Neural cell (in vitro differentiated cells): ENCODE results near the gene IFRD2. TPM values are rescaled to one million over a fixed set of nuclear protein-coding genes. Genes with fewer than 3 reads are reported as not detected.

Experiments
- H2AFZ ChIP-seq: fragments of 200-600, 300-800 bp; sonication (generic), shearing (Covaris generic); 2 replicates; pipeline ENCODE4 v1.6.0; 2014; ENCODE audit warnings: low read depth, mild to moderate bottlenecking, antibody characterized with exemption, low read length, moderate library complexity
- H3F3A ChIP-seq: fragments of 200-600 bp; shearing (Covaris generic); 2 replicates; pipeline ENCODE4 v1.6.1; 2016; ENCODE audit warnings: mild to moderate bottlenecking, moderate library complexity, mixed read lengths, antibody characterized with exemption, low read length; ENCODE audit not compliant: insufficient read depth, poor library complexity, severe bottlenecking
- H3K27ac ChIP-seq: fragments of 200-600, 300-800 bp; sonication (generic), shearing (Covaris generic); 2 replicates; pipeline ENCODE4 v1.5.1; 2014; ENCODE audit warnings: mild to moderate bottlenecking, low read length, moderate library complexity
- H3K27me3 ChIP-seq: fragments of 300-800, 200-600 bp; sonication (generic), shearing (Covaris generic); 2 replicates; pipeline ENCODE4 v1.6.0; 2014; ENCODE audit warnings: mild to moderate bottlenecking, low read depth, low read length, moderate library complexity; ENCODE audit not compliant: insufficient read depth
- H3K36me3 ChIP-seq: fragments of 300-800, 200-600 bp; sonication (generic), shearing (Covaris generic); 2 replicates; pipeline ENCODE4 v1.5.1; 2014; ENCODE audit warnings: mild to moderate bottlenecking, antibody characterized with exemption, low read length, moderate library complexity; ENCODE audit not compliant: insufficient read depth
- H3K4me2 ChIP-seq: fragments of 300-800, 200-600 bp; sonication (generic), shearing (Covaris generic); 2 replicates; pipeline ENCODE4 v1.6.0; 2014; ENCODE audit warnings: mild to moderate bottlenecking, low read length
- H3K4me3 ChIP-seq: fragments of 300-800, 200-600 bp; sonication (generic), shearing (Covaris generic); 2 replicates; pipeline ENCODE4 v1.5.1; 2014; ENCODE audit warnings: mild to moderate bottlenecking, low read length, moderate library complexity
- H3K79me2 ChIP-seq: fragments of 200-600 bp; shearing (Covaris generic); replicated peaks from 2 replicates; pipeline ENCODE4 v1.6.0; 2014; ENCODE audit warnings: mild to moderate bottlenecking, low read length, moderate library complexity; ENCODE audit not compliant: insufficient read depth
- H3K9ac ChIP-seq: fragments of 300-800, 200-600 bp; sonication (generic), shearing (Covaris generic); 2 replicates; pipeline ENCODE4 v1.6.1; 2016; ENCODE audit warnings: mild to moderate bottlenecking, low read length, mixed read lengths
- H3K9me2 ChIP-seq: fragments of 200-600 bp; shearing (Covaris generic); 2 replicates; pipeline ENCODE4 v1.6.1; 2016; ENCODE audit warnings: mild to moderate bottlenecking, low read length, mixed read lengths; ENCODE audit not compliant: insufficient read depth
- H3K9me3 ChIP-seq: fragments of 200-600, 300-800 bp; sonication (generic), shearing (Covaris generic); 2 replicates; pipeline ENCODE4 v1.6.1; 2016; ENCODE audit warnings: mild to moderate bottlenecking, mixed run types, low read length, moderate library complexity, mixed read lengths
- H4K20me1 ChIP-seq: fragments of 200-600 bp; shearing (Covaris generic); 2 replicates; pipeline ENCODE4 v1.6.1; 2016; ENCODE audit warnings: mild to moderate bottlenecking, mixed run types; ENCODE audit not compliant: insufficient read depth
- EP300 ChIP-seq: fragments of 450-650 bp; conservative IDR thresholded peaks from 2 replicates; pipeline ENCODE4 v1.6.1; 2014; ENCODE audit warnings: antibody characterized with exemption, mild to moderate bottlenecking, moderate library complexity; ENCODE audit not compliant: poor library complexity, severe bottlenecking
- EZH2 ChIP-seq: fragments of 200-600, 300-800 bp; shearing (Covaris generic), sonication (generic); IDR thresholded peaks from 2 replicates; pipeline ENCODE4 v1.6.1; 2014; ENCODE audit warnings: antibody characterized with exemption, low read length, borderline replicate concordance, mild to moderate bottlenecking; ENCODE audit not compliant: insufficient read depth, poor library complexity, severe bottlenecking
- MXI1 ChIP-seq: fragments of 450-650 bp; conservative IDR thresholded peaks from 2 replicates; pipeline ENCODE4 v1.6.1; 2014; ENCODE audit warnings: antibody characterized with exemption, mild to moderate bottlenecking; ENCODE audit not compliant: poor library complexity, severe bottlenecking
- POLR2AphosphoS5 ChIP-seq: IDR thresholded peaks from 2 replicates; pipeline ENCODE4 v1.6.1; 2012
- RAD21 ChIP-seq: fragments of 450-650 bp; conservative IDR thresholded peaks from 2 replicates; pipeline ENCODE4 v1.6.1; 2014; ENCODE audit warnings: antibody characterized with exemption, mild to moderate bottlenecking, moderate library complexity
- SMC3 ChIP-seq: fragments of 450-650 bp; conservative IDR thresholded peaks from 2 replicates; pipeline ENCODE4 v1.6.1; 2014; ENCODE audit warnings: antibody characterized with exemption, mild to moderate bottlenecking, moderate library complexity; ENCODE audit not compliant: poor library complexity
- TAF1 ChIP-seq: IDR thresholded peaks from 2 replicates; pipeline ENCODE4 v1.6.1; 2012; ENCODE audit warnings: low read depth
- polyA plus RNA-seq: library from polyadenylated mRNA; depleted of rRNA; stranded (reverse); fragments of >200 nt; gene quantifications from 2 replicates; pipeline ENCODE4 v1.2.3, GENCODE V29; 2014
- TF ChIP-seq, protein P1 (sequence below): IDR thresholded peaks from 2 replicates; pipeline ENCODE4 v1.6.1; 2012; ENCODE audit warnings: borderline replicate concordance
- TF ChIP-seq, protein P2 (sequence below): fragments of 450-650 bp; IDR thresholded peaks from 2 replicates; pipeline ENCODE4 v1.5.1; 2014; ENCODE audit warnings: antibody characterized with exemption, mild to moderate bottlenecking, moderate library complexity; ENCODE audit not compliant: poor library complexity, severe bottlenecking

Gene IFRD2
- polyA plus RNA-seq, 1 donor from 2014 or later: 41.8 TPM

DNA sequence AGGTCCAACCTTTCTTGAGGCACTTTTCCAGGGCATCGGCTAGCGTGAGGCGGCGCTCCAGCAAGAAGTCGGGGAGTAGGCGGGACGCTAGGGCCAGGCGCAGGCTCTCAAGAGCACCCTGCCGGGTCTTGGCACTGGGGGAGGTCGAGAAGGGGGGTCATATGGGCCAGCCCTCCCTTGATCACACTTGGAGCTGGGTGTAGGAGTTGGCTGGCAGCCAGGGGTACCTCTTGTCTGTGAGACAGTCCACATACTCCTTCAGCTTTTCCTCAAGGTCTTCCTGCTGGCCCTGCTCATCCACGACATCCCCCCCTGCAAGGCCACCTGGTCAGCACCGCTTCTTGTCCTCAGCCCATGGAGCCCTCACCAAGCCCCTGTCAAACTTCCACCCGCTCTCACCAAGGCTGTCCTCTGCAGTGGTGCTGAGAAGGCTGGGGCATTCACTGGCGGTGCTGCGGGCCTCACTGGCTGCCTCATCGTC is 2.0 kb downstream of the IFRD2 start:
- Histone ChIP-seq H3K27ac (no peak overlapping the region), H3K27me3 (no peaks in the 10 kb centered on the region), H3K4me3 (no peak overlapping the region), H4K20me1 (no peaks in the 10 kb centered on the region), H3K36me3 (no peaks in the 10 kb centered on the region), H3K79me2 (peaks cover 6% of the 10 kb centered on the region), H3F3A (no peaks in the 10 kb centered on the region), H3K4me2 (no peak overlapping the region), H3K9ac (no peak overlapping the region), H3K9me2 (no peaks in the 10 kb centered on the region), H3K9me3 (no peaks in the 10 kb centered on the region), H2AFZ (no peak overlapping the region)
- no peak for TF ChIP-seq EP300
- TF ChIP-seq MXI1: no peak

DNA sequence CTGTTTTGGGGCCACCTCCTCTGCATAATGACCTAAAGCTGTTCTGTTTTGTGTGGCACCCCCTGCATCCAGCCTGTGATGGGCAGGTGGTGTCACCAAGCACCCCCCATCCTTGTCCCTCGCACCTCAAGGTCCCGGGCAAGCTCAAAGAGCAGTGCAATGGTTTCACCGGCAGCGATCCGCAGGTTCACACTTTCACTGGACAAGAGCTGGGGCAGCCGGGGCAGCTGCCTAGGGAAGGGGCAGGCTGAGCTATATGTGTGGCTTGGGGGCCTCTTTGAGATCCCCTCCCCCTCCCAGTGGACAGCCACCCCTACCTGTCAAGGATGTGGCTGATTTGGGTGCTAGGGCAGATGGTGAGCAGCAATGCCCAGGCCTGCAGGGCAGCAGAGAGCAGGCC is 3.1 kb downstream of the IFRD2 start:
- Histone ChIP-seq H3K9me3 (no peaks in the 10 kb centered on the region), H3K4me2 (no peak overlapping the region), H3K36me3 (no peaks in the 10 kb centered on the region), H3F3A (no peaks in the 10 kb centered on the region), H3K9ac (no peak overlapping the region), H3K27me3 (no peaks in the 10 kb centered on the region), H2AFZ (no peak overlapping the region), H4K20me1 (no peaks in the 10 kb centered on the region), H3K4me3 (no peak overlapping the region), H3K79me2 (peaks cover 6% of the 10 kb centered on the region), H3K9me2 (no peaks in the 10 kb centered on the region), H3K27ac (no peak overlapping the region)
- TF ChIP-seq, protein P1, sequence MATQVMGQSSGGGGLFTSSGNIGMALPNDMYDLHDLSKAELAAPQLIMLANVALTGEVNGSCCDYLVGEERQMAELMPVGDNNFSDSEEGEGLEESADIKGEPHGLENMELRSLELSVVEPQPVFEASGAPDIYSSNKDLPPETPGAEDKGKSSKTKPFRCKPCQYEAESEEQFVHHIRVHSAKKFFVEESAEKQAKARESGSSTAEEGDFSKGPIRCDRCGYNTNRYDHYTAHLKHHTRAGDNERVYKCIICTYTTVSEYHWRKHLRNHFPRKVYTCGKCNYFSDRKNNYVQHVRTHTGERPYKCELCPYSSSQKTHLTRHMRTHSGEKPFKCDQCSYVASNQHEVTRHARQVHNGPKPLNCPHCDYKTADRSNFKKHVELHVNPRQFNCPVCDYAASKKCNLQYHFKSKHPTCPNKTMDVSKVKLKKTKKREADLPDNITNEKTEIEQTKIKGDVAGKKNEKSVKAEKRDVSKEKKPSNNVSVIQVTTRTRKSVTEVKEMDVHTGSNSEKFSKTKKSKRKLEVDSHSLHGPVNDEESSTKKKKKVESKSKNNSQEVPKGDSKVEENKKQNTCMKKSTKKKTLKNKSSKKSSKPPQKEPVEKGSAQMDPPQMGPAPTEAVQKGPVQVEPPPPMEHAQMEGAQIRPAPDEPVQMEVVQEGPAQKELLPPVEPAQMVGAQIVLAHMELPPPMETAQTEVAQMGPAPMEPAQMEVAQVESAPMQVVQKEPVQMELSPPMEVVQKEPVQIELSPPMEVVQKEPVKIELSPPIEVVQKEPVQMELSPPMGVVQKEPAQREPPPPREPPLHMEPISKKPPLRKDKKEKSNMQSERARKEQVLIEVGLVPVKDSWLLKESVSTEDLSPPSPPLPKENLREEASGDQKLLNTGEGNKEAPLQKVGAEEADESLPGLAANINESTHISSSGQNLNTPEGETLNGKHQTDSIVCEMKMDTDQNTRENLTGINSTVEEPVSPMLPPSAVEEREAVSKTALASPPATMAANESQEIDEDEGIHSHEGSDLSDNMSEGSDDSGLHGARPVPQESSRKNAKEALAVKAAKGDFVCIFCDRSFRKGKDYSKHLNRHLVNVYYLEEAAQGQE: no peak
- TF ChIP-seq POLR2AphosphoS5 (no peak), EP300 (no peak), RAD21 (no peak), TAF1 (no peak), EZH2 (no peak), MXI1 (no peak), SMC3 (no peak)
- TF ChIP-seq, protein P2, sequence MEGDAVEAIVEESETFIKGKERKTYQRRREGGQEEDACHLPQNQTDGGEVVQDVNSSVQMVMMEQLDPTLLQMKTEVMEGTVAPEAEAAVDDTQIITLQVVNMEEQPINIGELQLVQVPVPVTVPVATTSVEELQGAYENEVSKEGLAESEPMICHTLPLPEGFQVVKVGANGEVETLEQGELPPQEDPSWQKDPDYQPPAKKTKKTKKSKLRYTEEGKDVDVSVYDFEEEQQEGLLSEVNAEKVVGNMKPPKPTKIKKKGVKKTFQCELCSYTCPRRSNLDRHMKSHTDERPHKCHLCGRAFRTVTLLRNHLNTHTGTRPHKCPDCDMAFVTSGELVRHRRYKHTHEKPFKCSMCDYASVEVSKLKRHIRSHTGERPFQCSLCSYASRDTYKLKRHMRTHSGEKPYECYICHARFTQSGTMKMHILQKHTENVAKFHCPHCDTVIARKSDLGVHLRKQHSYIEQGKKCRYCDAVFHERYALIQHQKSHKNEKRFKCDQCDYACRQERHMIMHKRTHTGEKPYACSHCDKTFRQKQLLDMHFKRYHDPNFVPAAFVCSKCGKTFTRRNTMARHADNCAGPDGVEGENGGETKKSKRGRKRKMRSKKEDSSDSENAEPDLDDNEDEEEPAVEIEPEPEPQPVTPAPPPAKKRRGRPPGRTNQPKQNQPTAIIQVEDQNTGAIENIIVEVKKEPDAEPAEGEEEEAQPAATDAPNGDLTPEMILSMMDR: no peak

DNA sequence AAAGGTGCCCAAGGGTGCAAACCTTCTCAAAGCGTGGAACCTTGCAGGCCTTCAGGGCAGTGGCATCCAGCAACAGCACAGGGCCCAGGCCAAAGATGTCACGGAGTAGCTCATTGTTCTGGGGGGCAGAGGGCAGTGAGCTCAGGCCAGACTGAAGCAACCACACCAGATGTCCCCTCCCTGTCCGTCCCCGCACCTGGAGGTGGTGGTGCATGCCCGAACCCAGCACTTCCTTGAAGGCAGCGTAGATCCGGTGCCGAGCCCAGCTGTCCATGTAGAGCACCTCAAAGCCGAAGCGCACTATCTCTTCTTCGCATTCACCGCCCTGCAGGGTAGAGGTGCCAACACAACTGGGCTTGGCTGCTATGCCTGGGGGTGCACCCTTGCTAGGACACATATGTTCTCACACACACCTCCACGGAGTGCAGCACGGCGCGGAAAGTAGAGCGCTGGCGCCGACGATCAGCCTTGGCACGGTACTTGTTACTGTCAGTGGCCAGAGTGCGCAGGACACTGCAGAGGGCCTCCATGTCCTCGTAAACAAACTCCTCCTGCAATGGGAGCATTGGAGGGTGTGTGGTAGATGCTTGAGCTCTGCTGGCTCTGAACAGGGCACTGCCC is 3.7 kb downstream of the IFRD2 start:
- H3K4me3 ChIP-seq: no peak overlapping the region
- TF ChIP-seq, protein P2: no peak
- TF ChIP-seq MXI1 (no peak), RAD21 (no peak), TAF1 (no peak), SMC3 (no peak), POLR2AphosphoS5 (no peak), EZH2 (no peak), EP300 (no peak)
- TF ChIP-seq, protein P1: no peak
- H3K9me3 ChIP-seq: no peaks in the 10 kb centered on the region
- no peaks in the 10 kb centered on the region for H4K20me1 ChIP-seq
- H3K79me2 ChIP-seq: peaks cover 6% of the 10 kb centered on the region
- no peaks in the 10 kb centered on the region for H3K36me3 ChIP-seq
- H3K4me2 ChIP-seq: no peak overlapping the region
- H3K9me2 ChIP-seq: no peaks in the 10 kb centered on the region
- H3K27ac ChIP-seq: no peak overlapping the region
- H2AFZ ChIP-seq: no peak overlapping the region
- no peak overlapping the region for H3K9ac ChIP-seq
- no peaks in the 10 kb centered on the region for H3F3A ChIP-seq
- no peaks in the 10 kb centered on the region for H3K27me3 ChIP-seq
